AG09319 (cell line): ENCODE measurements around the gene CWF19L1.

Experiments used
- DNase-seq: peaks from one replicate; pipeline ENCODE4 v3.0.0-alpha.2; 2010; ENCODE audit warnings: low read depth; ENCODE audit errors: extremely low read depth
- TF ChIP-seq, protein P1 (sequence below): IDR thresholded peaks from 2 replicates; pipeline ENCODE4 v1.5.1; 2011; ENCODE audit warnings: low read depth, mild to moderate bottlenecking, inconsistent platforms, low read length, moderate library complexity

Gene CWF19L1

DNA sequence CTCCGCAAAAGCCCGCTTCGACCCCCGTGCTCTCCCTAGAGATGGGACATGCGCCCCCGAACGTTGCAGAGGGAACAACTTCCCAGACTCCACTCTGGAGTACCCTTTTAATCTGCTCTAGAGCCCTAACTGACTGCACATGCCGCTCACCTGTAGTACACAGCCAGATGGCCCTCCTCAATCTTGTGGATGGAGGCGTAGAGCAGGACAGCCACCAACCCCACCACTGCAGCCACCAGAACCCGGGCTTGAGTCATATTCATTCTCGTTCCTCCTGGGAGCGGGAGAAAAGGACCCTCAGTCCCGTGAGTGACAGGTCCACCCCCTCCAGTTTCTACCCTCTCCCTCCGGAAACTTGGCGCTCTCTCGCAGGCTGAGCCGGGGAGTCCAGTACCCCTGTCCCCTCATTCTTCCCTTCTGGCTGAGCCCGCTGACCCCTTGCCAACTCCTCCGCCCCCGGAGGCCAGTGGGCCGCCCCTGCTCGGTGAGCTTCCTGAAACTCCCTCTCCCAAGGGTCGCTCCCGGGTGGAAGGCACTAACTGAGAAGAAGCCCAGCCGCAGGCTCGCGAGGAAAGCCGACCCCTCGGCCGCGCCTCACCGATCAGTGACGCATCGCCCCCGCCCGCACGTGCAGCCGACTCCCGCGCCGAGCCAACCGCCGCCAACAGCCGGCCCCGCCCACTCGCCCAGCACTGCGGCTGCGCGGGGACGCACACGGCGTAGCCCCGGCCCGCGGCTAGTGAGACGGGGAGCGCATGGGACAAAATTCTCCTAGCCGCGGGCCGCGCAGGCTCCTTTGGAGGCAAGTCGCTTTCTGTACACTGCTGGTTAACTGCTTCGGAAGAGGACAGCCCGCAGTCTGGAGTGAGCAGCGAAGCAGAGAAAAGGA, 81.8 kb downstream of the CWF19L1 start, which contains the start of gene ERLIN1:
ERLIN1 (minus strand) TSS at position 666 of the 889 bp plus-strand sequence; CDS start at position 263, 403 bp downstream.
- TF ChIP-seq, protein P1, sequence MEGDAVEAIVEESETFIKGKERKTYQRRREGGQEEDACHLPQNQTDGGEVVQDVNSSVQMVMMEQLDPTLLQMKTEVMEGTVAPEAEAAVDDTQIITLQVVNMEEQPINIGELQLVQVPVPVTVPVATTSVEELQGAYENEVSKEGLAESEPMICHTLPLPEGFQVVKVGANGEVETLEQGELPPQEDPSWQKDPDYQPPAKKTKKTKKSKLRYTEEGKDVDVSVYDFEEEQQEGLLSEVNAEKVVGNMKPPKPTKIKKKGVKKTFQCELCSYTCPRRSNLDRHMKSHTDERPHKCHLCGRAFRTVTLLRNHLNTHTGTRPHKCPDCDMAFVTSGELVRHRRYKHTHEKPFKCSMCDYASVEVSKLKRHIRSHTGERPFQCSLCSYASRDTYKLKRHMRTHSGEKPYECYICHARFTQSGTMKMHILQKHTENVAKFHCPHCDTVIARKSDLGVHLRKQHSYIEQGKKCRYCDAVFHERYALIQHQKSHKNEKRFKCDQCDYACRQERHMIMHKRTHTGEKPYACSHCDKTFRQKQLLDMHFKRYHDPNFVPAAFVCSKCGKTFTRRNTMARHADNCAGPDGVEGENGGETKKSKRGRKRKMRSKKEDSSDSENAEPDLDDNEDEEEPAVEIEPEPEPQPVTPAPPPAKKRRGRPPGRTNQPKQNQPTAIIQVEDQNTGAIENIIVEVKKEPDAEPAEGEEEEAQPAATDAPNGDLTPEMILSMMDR, result no peak; the same call in 1 of the 2 replicates
- peak; percentile 75 for DNase-seq

DNA sequence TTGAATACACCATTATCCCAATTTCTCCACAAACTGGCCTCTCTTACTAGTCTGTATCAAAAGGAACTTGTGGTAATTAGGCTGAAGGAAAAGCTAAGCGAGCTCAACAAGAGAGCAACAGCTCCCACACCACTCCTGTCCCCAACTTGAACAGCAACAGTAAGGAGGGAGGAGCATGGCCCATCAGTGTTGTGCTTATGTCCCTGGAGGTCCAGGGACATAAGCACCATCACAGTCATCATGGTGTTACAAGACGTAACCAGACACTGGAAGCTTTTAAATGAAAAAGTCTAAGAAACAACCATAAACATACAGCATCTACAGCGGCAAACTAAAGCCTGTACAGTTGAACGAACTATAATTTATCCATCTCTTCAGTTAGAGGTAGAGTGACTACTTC, 82.6 kb downstream of the CWF19L1 start:
- TF ChIP-seq, protein P1, result no peak
- no peak for DNase-seq

DNA sequence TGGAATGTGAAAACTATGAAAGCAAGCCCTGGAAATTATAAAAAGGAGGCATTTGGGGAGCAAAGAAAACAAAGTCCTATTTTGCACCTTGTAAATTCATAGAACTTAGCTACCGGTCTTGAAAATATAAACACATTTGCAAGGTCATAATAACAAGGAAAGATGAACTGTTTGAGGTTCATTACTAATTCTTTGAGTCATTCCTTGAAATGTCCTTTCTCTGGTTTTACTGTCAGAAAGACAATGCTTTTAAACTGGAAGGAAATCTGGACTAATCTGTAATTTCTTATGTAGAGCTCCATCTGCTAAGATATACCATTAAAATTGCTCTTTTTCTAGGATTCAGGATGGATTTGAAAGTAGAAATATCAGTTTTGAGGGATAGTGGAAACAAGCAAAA, 83.0 kb downstream of the CWF19L1 start:
- DNase-seq, result no peak
- TF ChIP-seq, protein P1, result no peak

DNA sequence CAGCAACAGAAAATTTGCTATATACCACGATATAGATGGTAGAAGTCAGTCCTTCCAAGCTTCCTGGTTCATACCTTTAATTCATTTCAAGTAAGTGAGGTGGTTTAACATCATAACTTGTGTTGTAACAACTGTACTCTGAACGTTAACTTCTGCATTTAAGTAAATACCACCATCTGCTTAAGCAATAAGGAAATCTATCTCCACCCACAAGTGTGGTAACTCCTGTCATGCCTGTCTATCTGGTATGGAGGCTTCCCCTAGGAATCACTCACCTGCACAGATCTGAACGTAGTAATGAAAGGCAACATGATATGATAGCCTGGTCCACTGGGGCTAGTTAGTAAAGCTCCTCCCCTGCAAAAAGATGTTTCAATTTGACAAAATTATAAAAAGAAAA, 84.0 kb downstream of the CWF19L1 start:
- TF ChIP-seq, protein P1, result no peak
- DNase-seq, result no peak

DNA sequence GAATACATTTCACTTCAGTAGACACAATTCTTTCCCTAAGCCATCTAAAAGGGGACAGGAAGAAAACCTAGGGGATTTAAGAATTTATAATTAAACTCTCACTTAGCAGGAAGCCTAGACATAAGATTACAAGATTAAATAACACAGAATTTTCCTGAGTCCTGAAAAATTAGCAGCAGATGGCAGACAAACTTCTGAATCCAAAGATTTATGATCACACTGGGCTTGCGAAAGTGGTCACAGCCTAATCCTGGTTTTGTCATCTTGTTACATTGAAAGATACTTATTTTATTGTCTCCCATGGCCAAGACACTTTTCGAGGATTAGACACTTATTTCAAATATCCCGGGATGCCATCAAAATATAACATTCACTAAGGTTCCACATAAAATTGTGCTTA, 84.5 kb downstream of the CWF19L1 start:
- DNase-seq, result no peak
- TF ChIP-seq, protein P1, result no peak
